Neutrophil (primary cell): ENCODE measurements around the gene KDM7A.
A peak's percentile ranks its signal among the peaks of the same experiment; 100 is the strongest.

Experiments used
- H3K27ac ChIP-seq: fragments of 200-600 bp; sonication (generic); 2 replicates; pipeline ENCODE4 v1.5.1; 2016; ENCODE audit warnings: mild to moderate bottlenecking, moderate library complexity
- H3K27me3 ChIP-seq: fragments of 200-600 bp; sonication (generic); 2 replicates; pipeline ENCODE4 v1.6.0; 2016; ENCODE audit warnings: mild to moderate bottlenecking
- H3K36me3 ChIP-seq: fragments of 200-600 bp; sonication (generic); 2 replicates; pipeline ENCODE4 v1.5.1; 2017
- H3K4me1 ChIP-seq, 2 experiments: fragments of 200-600 bp in 1 of 2; sonication (generic) in 1 of 2; 1 replicate in 1 of 2; 2 replicates in 1 of 2; pipeline versions ENCODE4 v1.5.1 to v1.6.1; 2013 to 2016; ENCODE audit warnings: low read depth in 1 of 2, low read length in 1 of 2, mild to moderate bottlenecking in 1 of 2, moderate library complexity in 1 of 2; ENCODE audit not compliant: control insufficient read depth in 1 of 2, insufficient read depth in 1 of 2
- H3K4me3 ChIP-seq, 2 experiments: fragments of 200-600 bp in 1 of 2; sonication (generic) in 1 of 2; 1 replicate in 1 of 2; 2 replicates in 1 of 2; pipeline ENCODE4 v1.5.1; 2013 to 2016; ENCODE audit warnings: low read depth in 1 of 2, low read length in 1 of 2, mild to moderate bottlenecking in 1 of 2, moderate library complexity in 1 of 2
- H3K9me3 ChIP-seq: fragments of 200-600 bp; sonication (generic); 2 replicates; pipeline ENCODE4 v1.5.1; 2016
- TF ChIP-seq, protein P1 (sequence below): fragments of 200-600 bp; sonication (generic); IDR thresholded peaks from 2 replicates; pipeline ENCODE4 v1.5.1; 2016; ENCODE audit warnings: antibody characterized with exemption

The KDM7A gene

DNA sequence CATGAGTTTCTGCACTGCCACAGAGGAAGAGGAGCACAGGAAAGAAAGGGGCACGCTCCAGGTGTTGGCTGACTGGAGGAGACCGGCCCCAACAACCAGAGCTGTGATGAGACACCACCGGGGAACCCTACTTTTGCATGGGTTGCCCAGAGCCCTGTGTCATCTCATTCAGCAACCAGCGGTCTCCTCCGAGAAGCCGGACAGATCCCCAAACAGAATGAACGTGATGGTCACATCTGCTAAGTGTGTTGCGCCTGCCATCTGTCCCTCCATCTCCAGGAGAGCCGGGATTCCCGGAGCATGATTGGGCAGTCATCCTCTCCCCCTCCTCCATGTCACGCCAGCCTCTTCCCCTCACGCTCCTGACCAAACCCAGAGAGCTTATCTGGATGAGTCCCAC, 136.9 kb downstream of the KDM7A start:
- no peaks in the 10 kb centered on the region for H3K9me3 ChIP-seq
- no peak overlapping the region for H3K27ac ChIP-seq
- no peak overlapping the region for H3K4me3 ChIP-seq
- TF ChIP-seq, protein P1, sequence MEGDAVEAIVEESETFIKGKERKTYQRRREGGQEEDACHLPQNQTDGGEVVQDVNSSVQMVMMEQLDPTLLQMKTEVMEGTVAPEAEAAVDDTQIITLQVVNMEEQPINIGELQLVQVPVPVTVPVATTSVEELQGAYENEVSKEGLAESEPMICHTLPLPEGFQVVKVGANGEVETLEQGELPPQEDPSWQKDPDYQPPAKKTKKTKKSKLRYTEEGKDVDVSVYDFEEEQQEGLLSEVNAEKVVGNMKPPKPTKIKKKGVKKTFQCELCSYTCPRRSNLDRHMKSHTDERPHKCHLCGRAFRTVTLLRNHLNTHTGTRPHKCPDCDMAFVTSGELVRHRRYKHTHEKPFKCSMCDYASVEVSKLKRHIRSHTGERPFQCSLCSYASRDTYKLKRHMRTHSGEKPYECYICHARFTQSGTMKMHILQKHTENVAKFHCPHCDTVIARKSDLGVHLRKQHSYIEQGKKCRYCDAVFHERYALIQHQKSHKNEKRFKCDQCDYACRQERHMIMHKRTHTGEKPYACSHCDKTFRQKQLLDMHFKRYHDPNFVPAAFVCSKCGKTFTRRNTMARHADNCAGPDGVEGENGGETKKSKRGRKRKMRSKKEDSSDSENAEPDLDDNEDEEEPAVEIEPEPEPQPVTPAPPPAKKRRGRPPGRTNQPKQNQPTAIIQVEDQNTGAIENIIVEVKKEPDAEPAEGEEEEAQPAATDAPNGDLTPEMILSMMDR: no peak
- H3K4me1 ChIP-seq: no peaks in the 10 kb centered on the region
- no peaks in the 10 kb centered on the region for H3K27me3 ChIP-seq
- peaks cover 71% of the 10 kb centered on the region for H3K36me3 ChIP-seq

GRCh38 chr7:140039066-140039465, 137.7 kb downstream of the KDM7A start:
- H3K36me3 ChIP-seq: peaks cover 78% of the 10 kb centered on the region

DNA sequence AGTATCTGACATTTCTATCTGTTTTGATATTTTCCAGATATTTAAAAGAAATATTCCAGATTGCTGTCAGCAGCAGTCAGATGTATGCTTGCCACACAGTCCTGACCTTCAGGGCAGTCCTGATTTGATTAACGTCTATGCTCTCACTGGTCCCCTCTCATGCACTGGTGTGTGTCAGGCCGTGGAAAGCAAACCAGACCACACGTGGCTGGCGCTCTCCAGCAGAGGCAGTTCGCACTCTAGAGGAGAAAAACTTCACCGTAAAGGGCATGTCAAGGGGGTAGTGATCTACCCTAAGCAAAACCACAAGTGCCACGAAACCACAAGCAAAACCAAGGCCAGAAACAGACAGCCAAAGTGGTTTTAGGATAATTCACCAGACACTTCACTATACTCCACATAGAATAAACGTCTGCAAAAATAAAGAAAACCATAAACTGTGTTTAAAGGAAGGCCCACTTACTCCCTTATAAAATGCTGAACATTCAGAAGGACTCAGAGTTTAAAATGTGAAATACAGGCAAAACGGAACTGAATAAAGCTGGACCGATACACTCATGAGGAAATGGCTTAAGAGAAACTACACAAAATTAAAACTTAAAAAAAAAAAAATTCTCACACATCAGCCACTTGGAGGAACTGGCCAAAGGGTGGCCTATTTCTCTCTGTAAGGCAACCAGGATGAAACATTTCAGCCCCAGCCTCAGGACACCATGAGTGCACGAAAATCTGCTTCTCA, 140.4 kb downstream of the KDM7A start:
- Histone ChIP-seq H3K4me1 (no peaks in the 10 kb centered on the region), H3K27me3 (no peaks in the 10 kb centered on the region), H3K9me3 (no peaks in the 10 kb centered on the region), H3K27ac (peak overlapping the region; percentile 16), H3K4me3 (no peak overlapping the region), H3K36me3 (peaks cover 77% of the 10 kb centered on the region)
- TF ChIP-seq, protein P1: no peak

More at GRCh38 chr7:140039066-140039465, 137.7 kb downstream of the KDM7A start:
- Histone ChIP-seq H3K9me3 (no peaks in the 10 kb centered on the region), H3K4me3 (no peak overlapping the region), H3K4me1 (no peaks in the 10 kb centered on the region), H3K27me3 (no peaks in the 10 kb centered on the region), H3K27ac (no peak overlapping the region)
- TF ChIP-seq, protein P1: no peak

DNA sequence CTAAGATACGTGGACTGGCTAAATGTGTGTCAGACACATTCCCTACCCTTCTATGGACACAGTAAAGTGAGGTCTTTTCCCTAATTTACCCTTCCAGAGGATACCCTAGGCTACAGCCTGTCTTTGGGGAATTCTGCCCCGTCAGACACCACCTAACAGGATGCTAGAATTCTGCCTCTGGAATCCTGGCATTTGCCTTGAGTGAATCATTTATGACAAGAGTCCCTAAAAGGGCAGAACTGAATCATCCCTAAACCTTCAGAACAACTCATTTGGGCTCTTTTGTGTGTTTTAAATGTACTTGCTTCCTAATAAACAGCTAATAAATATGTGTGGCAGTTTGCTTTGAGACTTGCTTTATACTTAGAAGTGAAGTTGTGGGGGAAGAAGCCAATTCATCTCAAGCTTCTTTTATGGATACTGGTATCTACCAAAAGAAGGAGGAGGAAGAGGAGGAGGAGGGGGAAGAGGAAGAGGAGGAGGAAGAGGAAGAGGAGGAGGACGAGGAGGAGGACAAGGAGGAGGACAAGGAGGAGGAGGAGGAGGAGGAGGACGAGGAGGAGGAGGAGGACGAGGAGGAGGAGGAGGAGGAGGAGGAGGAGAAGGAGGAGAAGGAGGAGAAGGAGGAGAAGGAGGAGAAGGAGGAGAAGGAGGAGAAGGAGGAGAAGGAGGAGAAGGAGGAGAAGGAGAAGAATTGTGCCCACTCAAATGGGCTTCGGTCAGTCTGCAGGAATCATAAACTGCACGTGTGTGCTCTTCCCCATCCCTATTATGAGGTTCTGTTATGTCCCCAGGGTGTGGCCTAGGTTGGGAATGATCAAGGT, 141.2 kb downstream of the KDM7A start:
- no peaks in the 10 kb centered on the region for H3K4me1 ChIP-seq
- no peak overlapping the region for H3K27ac ChIP-seq
- peaks cover 77% of the 10 kb centered on the region for H3K36me3 ChIP-seq
- no peak overlapping the region for H3K4me3 ChIP-seq
- TF ChIP-seq, protein P1: no peak
- no peaks in the 10 kb centered on the region for H3K9me3 ChIP-seq
- no peaks in the 10 kb centered on the region for H3K27me3 ChIP-seq
